Inflammatory macrophage (primary cell): ENCODE data around the gene TPGS1.

Experiments used
- DNase-seq, 2 donors: peaks; one replicate each; pipeline ENCODE4 v3.0.0-alpha.2; 2020 to 2022

TPGS1 gene

DNA sequence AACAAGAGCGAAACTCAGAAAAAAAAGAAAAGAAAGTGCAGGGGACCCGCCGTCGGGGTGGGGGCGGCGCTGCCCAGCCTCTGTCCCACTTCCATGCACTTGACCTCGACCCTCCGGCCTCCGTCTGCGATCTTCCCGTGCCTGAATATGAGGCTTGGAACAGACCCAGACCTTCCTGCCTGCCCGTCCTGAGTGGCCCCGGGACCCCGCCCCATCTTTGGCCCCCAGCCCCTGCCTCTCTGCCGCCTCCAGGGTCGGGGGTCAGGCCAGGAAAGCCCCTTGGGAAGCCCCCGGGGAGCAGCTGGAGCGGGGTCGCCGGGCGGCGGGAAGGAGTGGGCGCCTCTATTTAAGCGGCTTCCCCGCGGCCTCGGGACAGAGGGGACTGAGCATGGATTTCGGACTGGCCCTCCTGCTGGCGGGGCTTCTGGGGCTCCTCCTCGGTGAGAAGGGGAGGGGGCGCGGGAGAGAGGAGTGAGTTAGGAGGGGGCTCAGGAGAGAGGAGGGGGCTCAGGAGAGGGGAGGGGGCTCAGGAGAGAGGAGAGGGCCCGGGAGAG lies 11.1 kb upstream of the TPGS1 start, which contains the start of gene MADCAM1:
MADCAM1 (plus strand) TSS at position 375 of the 554 bp plus-strand sequence; CDS start at position 389, 14 bp downstream.
- no peak for DNase-seq

DNA sequence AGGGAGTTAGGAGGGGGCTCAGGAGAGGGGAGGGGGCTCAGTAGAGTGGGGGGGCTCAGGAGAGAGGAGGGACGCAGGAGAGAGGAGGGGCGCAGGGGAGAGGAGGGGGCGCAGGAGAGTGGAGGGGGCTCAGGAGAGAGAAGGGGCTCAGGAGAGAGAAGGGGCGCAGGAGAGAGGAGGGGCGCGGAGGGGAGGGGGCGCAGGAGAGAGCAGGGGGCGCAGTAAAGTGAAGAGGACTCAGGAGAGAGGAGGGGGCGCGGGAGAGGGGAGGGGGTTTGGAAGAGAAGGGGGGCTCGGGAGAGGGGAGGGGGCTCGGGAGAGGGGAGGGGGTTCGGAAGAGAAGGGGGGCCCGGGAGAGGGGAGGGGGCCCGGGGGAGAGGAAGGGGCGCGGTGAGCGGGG lies 10.3 kb upstream of the TPGS1 start:
- no peak for DNase-seq

DNA sequence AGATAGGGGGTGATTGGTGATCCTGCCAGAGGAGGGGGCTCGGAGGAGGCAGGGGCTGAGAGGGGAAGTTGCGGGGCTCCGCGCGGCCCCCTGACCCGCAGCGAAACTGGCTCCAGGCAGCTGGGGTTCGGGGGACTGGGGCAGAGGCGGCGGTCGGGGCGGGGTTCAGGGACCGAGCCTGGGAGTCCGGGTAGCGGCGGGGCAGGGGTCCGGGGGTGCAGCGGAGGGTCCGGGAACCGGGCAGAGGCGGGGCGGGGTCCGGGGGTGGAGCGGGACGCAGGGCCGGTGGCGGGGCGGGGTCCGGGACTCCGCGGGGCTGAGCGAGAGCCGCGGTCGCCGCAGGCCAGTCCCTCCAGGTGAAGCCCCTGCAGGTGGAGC lies 9.8 kb upstream of the TPGS1 start:
- DNase-seq: no peak

DNA sequence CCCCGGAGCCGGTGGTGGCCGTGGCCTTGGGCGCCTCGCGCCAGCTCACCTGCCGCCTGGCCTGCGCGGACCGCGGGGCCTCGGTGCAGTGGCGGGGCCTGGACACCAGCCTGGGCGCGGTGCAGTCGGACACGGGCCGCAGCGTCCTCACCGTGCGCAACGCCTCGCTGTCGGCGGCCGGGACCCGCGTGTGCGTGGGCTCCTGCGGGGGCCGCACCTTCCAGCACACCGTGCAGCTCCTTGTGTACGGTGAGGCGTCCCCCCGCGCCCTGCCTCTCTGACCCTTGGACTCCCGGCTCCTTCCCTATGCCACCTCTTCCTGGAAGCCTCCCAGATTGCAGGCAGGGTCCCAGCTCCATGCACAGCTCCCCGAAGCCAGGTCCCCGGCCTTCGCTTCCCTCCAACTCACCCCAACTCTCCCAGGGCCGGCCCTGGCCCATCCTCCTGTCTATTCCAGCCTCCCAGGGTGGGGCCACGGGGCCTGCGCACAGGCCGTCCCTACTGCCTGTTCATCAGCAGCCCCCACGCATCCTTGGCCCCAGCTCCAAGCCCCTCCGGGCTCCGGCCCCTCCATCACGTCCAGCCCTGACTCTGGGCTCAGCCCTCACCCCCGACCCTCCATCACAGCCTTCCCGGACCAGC lies 9.3 kb upstream of the TPGS1 start:
- DNase-seq: no peak

DNA sequence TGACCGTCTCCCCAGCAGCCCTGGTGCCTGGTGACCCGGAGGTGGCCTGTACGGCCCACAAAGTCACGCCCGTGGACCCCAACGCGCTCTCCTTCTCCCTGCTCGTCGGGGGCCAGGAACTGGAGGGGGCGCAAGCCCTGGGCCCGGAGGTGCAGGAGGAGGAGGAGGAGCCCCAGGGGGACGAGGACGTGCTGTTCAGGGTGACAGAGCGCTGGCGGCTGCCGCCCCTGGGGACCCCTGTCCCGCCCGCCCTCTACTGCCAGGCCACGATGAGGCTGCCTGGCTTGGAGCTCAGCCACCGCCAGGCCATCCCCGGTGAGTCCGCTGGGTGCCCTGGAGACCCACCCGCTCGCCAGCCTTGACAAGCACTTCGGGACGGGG lies 8.8 kb upstream of the TPGS1 start:
- no peak for DNase-seq

DNA sequence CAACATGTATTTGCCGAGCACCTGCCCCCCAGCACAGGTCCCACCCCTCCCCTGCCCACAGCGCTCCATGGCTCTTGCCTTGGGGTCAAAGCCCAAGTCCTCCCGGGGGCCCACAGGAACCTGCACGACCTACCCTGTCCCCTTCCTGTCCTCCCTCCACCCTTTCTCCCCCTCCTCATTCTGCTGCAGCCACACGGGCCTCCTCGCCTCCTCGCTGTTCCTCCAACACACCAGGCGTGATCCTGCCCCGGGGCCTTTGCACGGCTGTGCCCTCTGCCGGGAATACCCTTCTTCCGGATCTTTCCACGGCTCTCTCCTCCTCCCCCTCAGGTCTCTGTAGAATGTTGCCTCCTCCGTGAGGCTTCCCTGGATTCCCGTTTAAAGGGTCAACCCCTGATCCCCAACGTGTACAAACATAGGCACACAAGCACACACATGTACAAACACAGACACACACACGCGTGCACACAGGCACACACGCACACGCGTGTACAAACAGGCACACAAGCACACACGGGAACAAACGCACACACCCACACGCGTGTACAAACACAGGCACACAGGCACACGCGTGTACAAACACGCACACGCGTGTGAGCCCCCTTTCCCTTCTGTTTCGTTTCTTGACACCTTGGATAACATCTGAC lies 8.2 kb upstream of the TPGS1 start:
- DNase-seq: no peak

DNA sequence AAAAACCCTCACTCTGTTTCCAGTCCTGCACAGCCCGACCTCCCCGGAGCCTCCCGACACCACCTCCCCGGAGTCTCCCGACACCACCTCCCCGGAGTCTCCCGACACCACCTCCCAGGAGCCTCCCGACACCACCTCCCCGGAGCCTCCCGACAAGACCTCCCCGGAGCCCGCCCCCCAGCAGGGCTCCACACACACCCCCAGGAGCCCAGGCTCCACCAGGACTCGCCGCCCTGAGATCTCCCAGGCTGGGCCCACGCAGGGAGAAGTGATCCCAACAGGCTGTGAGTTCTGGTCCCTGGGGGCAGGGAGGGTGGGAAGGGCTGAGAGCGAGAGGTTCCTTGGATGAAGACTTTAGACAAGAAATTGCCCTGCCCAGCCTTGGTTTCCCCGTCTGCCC lies 5.7 kb upstream of the TPGS1 start:
- DNase-seq: no peak

DNA sequence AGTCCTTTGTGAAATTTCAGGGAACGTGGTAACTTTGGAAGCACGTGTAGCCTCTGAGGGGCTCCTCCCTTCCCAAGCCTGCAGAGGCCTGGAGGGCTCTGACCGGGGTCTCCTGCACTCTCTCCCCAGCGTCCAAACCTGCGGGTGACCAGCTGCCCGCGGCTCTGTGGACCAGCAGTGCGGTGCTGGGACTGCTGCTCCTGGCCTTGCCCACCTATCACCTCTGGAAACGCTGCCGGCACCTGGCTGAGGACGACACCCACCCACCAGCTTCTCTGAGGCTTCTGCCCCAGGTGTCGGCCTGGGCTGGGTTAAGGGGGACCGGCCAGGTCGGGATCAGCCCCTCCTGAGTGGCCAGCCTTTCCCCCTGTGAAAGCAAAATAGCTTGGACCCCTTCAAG lies 2.7 kb upstream of the TPGS1 start:
- DNase-seq: no peak

DNA sequence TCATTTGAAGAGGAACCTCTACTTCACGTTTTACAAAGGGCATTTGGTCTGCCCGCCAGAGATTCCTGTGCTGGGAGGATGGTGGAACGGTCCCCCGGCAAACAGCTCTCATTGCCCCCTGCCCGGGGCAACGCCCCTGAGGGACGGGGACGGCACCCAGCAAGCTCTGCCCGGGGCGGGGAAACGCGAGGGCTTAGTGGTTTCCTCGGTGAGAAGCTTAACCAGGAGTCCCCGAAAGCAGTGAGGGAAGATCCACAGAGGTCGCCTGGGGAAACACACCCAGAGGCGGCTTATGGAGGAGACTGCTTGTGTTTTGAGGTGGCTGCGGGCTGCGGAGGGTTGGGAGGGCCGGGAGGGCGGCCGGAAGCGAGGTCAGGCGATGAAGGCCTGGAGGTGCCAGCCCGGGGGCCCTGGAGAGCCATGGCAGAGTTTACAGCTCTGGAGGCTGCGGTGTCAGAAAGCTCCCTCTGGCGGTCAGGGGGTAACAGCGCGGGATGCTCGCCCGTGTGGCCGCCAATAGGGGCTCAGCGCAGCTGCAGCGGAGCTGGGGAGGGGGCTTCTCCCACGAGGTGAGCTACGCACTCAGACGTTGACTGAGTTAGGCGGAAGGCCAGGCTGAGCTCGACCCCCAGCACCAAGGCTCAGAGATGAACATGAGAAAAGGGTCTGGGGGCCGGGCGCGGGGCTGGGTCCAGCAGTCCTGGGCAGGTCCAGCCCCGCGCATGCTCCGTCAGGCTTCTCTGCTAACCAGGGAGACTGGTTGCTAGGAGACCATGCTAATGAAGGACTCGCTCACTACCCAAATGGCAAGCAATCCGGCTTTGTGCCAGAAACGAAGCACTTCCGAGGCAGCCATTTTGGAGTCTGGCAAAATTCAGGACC lies 652 bp upstream of the TPGS1 start:
- peak; percentile 83 to 85 for DNase-seq

DNA sequence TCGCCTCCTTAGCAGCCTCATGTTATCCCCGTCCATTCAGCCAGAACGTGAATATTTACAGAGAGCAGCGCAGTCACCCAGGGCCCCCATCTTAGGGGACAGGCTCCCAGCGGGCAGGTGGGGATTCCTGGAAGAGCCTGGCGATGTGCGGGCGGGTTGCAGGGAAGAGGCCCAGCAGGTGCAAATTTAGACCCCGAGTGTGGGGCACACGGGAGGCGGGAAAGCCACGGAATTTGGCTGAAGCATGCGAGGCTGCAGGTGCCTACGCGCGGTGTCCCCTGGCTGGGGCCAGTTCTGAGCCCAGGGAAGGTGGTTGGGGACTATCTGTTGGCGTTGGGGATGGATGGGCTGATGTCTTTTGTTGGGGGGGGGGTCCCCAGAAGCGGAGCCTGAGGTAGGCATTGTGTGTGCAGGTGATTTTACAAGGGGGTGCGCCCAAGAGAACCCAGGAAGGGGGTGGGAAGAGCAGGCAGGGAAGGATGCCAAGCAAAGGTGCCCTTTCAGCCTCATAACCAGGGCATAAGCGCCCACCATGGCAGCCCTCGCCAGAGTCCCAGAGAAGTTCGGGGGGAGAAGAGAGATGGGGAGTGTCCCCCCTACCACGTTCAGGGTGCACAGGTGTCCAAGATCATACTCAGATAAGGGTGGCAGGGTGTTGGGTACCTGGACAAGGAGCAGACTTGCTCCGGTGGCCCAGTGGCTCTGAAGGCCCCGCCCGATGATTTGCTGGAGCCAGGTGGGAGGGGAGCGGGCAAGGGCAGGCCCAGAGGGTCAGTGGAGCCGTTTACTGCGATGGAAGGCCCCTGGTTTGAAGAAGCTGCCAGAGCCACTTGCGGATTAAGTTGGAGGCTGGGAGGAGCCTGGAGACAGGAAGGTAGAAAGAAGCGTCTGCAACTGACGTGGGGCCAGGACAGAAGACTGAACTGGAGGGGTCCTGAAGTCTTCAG lies 1.2 kb downstream of the TPGS1 start:
- DNase-seq: no peak

DNA sequence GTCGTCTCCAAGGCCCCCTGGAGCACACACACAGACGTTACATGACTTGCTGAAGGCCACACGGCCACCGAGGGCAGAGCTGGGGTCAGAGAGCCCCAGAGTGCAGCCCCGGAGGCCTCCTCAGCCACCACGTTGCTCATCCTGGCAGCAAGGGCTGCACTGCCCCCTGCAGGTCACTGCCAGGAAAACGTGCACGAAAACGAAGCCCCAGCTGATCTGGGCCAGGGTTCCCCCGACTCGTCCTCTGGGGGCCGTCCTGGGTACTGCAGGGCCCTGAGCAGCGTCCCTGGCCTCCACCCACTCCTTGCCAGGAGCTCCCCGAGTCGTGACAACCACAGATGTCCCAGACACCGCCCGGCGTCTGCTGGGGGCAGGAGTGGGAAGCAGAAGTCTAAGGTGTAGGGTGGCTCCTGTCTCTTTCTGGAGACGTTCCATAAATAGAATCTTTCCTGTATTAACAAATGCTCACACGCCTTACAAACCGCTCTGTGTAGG lies 3.4 kb downstream of the TPGS1 start:
- peak; percentile 95 for DNase-seq

DNA sequence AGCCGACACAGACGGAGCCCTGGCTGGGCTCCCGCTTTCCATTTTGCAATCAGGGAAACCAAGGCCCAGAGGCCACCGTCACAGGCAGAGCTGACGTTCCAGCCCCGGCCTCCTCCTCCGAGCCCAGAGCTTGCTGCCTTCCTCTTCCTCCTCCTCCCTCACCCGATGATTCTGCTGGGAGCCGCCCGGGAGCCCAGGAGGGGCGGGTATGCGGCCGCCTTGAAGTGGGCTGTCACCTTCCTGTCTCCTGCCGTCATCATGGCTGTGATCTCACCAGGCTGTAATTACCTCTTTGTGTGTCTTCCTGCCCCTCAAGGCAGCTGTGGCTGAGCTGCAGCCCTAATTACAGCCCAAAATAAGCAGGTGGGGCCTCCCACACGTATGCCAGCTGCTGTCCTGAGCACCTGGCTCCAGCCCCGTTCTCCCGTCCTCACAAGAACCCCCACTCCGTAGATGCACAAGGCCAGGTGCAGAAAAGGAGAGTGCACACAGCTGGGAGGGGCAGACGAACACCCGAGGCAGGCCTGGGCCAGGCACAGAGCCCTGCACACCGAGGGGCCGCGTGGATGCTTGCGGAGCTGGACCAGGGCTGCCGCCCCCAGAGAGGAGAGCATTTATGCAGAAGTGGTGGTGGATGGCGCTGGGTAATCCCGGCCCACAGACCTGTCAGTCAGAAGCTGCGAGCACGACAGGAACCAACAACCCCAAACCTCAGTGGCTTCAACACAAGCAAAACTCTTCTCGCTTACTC lies 4.0 kb downstream of the TPGS1 start:
- DNase-seq: peak; percentile 65 to 92

DNA sequence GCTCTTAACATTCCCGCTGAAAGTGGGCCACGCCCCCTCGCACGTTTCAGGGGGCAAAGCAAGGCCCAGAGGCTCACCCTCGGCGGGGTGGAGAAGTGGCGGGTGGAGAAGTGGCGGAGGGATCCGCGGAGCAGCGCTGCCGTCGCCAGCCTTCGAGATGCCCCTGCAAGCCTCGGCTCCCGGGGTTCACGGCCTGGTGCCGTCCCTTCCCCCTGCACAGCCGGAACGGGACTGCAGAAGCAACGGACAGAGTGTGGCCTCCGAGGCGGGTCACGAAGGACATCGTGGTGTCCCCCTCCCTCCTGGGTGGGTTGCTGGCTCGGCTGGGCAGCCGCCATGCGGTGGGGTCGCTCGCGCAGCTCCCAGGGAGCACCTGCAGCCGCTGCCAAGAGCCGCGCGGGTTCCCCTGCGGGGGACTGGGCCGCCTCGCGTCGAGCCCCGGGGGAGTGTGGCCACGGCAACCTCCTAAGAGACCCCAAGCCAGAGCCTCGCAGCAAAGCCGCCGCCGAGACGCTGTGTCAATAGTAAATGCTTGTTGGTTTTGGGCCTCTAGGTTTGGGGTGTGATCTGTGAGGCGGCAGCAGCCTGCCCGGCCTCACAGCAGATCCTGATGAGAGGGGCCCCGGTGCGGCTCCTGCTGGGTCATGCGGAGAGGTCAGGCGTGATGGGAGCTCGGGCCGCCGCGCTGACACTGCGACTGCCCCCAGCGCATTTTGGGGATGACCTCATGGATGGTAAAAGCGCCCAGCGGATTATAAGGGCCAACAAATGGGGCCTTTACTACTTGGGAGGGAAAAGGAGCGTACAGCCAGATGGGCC lies 5.5 kb downstream of the TPGS1 start:
- DNase-seq: no peak

DNA sequence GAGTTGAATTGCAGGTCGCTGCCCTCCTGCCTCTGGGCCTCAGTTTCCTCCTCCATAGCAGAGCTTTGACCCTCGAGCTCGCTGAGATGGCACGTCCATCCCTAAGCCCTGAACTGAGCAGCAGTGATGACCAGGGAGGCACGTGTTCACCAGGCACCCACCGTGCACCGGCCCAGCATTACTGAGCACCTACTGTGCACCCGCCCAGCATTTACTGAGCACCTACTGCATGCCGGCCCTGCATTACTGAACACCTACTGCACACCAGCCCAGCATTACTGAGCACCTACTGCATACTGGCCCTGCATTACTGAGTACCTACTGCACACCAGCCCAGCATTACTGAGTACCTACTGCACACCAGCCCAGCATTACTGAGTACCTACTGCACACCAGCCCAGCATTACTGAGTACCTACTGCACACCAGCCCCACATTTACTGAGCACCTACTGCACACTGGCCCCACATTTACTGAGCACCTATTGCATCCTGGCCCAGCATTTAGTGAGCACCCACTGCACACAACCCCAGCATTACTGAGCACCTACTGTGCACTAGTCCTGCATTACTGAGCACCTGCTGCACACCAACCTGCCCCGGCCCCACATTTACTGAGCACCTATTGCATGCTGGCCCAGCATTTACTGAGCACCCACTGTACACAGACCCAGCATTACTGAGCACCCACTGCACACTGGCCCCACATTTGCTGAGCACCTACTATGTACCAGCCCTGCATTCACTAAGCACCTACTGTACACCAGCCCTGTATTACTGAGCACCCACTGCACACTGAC lies 6.3 kb downstream of the TPGS1 start:
- DNase-seq: no peak

DNA sequence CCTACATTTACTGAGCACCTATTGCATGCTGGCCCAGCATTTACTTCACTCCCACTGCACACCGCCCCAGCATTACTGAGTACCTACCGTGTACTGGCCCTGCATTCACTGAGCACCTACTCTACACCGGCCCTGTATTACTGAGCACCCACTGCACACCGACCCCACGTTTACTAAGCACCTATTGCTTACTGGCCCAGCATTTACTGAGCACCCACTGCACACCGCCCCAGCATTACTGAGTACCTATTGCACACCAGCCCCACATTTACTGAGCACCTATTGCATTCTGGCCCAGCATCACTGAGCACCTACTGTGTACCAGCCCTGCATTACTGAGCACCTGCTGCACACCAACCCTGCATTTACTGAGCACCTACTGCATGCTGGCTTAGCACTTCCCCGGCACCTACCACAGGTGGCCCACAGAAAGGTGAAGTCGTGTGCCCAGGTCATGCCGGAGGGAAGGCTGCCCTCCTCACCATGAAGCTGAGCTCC lies 6.9 kb downstream of the TPGS1 start:
- DNase-seq: no peak

DNA sequence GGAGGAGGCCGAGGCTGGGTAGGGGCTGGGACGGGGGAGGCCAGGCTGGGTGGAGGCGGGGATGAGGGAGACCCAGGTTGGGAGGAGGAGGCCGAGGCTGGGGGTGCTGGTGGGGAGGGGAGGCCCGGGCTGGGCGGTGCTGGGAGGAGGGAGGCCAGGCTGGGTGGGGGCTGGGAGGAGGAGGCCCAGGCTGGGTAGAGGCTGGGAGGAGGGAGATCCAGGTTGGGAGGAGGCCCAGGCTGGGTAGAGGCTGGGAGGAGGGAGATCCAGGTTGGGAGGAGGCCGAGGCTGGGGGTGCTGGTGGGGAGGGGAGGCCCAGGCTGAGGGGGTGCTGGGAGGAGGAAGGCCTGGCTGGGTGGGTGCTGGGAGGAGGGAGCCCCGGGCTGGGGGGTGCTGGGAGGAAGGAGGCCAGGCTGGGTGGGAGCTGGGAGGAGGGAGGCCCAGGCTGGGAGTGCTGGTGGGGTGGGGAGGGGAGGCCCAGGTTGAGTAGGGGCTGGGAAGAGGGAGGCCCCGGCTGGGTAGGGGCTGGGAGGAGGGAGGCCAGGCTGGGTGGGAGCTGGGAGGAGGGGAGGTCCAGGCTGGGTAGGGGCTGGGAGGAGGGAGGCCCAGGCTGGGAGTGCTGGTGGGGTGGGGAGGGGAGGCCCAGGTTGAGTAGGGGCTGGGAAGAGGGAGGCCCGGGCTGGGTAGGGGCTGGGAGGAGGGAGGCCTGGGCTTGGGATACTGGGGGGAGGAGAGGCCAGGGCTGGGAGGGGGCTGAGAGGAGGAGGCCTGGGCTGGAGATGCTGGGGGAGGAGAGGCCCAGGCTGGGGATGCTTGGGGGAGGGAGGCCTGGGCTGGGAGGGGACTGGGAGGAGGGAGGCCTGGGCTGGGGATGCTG lies 10.7 kb downstream of the TPGS1 start:
- no peak for DNase-seq

DNA sequence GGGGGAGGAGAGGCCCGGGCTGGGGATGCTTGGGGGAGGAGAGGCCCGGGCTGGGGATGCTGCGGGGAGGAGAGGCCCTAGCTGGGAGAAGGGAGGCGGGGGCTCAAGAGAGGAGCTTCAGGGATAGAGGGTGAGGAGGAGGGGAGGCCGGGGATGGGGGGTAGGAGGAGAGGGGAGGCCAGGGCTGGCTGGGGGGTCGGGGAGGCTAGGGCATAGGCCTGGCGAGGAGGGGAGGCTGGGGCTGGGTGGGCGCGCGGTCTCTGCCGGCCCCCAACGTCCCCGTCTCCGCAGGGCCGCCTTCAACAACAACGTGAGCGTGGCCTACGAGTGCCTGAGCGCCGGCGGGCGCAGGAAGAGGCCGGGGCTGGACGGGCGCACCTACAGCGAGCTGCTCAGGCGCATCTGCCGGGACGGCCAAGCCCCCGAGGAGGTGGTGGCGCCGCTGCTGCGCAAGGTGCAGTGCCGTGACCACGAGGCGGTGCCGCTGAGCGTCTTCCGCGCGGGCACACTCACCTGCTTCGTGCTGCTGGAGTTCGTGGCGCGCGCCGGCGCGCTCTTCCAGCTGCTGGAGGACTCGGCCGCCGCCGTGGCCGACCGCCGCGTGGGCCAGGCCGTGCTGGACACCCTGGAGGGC lies 11.4 kb downstream of the TPGS1 start:
- no peak for DNase-seq

DNA sequence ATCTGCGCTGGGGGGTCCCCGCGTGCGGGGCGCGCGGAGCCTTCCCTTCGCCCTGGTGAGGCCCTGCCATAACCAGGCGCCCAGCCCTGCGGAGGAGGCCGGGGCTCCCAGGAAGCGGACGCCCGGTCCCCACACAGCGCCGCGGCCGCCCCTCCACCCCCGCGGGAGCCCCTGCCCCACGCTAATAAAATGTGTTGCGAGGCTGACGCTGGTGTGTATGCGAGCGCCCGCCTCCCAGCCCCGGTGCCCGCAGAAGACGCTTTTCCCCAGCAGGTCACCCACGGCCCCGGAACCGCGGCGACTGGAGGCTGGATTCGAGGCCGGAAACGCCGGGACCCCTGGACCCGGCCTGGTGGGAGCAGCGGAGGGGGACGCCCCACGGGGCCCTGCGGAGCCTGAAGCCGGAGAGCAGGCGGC lies 12.2 kb downstream of the TPGS1 start:
- no peak for DNase-seq
